ENCODE results near the gene SLC8A2.

Gene SLC8A2

GRCh38 chr19:47379381-47379938 is 92.2 kb downstream of the SLC8A2 start:
- no peak for DNase-seq (ENCODE audit: low spot score)

- no peak for DNase-seq (ENCODE audit: low spot score)
These were observed 93.4 kb downstream of the SLC8A2 start for GRCh38 chr19:47378246-47378645.

Data from HuH-7 (cell line).